Transverse colon (tissue), 4 donors: ENCODE data around the gene TTC28.

ENCODE experiments used
- POLR2AphosphoS5 ChIP-seq, 3 donors: sonication (generic); formaldehyde crosslinking; IDR thresholded peaks; one replicate each; pipeline ENCODE4 v1.6.1; 2016; ENCODE audit warnings: antibody characterized with exemption in 3 of 3
- TF ChIP-seq, protein P1 (sequence below), 5 experiments: fragments of 200-600 bp in 3 of 5; fragments of 450-650 bp in 2 of 5; sonication (generic) in 3 of 5; IDR thresholded peaks; 1 replicate in 2 of 5; 2 replicates in 3 of 5; pipeline ENCODE4 v1.5.1; 2016 to 2017; ENCODE audit warnings: antibody characterized with exemption in 5 of 5, inconsistent platforms in 3 of 5, mild to moderate bottlenecking in 2 of 5, moderate library complexity in 1 of 5

DNA sequence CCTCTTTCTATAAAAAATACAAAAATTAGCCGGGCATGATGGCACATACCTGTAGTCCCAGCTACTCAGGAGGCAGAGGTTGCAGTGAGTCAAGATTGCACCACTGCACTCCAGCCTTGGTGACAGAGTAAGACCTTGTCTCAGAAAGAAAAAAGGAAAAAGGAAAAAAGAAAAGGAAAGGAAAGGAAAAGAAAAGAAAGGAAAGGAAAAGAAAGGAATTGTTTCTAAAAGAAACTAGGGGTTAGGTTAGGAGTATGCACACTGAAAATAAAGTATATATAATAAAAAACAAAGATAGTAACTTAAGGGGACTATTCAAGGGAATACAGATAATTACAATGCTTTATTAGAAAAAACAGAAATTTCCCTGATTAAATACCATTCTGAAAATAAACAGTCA is 50.9 kb downstream of the TTC28 start:
- TF ChIP-seq, protein P1, sequence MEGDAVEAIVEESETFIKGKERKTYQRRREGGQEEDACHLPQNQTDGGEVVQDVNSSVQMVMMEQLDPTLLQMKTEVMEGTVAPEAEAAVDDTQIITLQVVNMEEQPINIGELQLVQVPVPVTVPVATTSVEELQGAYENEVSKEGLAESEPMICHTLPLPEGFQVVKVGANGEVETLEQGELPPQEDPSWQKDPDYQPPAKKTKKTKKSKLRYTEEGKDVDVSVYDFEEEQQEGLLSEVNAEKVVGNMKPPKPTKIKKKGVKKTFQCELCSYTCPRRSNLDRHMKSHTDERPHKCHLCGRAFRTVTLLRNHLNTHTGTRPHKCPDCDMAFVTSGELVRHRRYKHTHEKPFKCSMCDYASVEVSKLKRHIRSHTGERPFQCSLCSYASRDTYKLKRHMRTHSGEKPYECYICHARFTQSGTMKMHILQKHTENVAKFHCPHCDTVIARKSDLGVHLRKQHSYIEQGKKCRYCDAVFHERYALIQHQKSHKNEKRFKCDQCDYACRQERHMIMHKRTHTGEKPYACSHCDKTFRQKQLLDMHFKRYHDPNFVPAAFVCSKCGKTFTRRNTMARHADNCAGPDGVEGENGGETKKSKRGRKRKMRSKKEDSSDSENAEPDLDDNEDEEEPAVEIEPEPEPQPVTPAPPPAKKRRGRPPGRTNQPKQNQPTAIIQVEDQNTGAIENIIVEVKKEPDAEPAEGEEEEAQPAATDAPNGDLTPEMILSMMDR (IDR thresholded peaks at IDR 0.05), result no peak
- TF ChIP-seq POLR2AphosphoS5 (IDR thresholded peaks at IDR 0.05), result no peak
